ENCODE measurements around the gene TOP2A. TPM values are rescaled to one million over a fixed set of nuclear protein-coding genes. Genes with fewer than 3 reads are reported as not detected.

The TOP2A gene
- total and polyA plus RNA-seq, 9 of the 15 experiments (the other 6 are each of a cell fraction or from before 2014, with no cell fraction given), result 133 to 347 (median 259) TPM

DNA sequence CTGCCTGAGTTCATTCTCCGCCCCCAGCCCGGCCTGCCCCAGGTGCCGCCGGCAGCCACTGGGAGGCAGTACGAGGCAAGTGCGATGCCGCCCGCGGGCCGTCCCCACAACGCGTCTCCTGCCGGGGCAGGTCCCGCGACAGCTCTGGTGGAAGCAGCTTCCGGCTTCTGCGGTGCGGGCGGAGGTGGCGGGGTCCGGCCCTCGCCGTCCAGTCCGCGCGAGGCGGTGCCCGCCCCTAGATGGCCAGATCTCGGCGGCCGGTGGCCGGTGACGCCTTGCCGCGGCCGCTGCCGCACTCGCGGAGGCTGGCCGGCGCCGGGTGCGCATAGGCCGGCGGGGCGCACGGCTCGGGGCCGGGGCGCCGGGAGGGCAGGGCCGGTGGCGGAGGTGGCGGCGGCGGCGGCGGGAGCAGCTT is 55.0 kb downstream of the TOP2A start (continued):
- TF ChIP-seq, protein P1, sequence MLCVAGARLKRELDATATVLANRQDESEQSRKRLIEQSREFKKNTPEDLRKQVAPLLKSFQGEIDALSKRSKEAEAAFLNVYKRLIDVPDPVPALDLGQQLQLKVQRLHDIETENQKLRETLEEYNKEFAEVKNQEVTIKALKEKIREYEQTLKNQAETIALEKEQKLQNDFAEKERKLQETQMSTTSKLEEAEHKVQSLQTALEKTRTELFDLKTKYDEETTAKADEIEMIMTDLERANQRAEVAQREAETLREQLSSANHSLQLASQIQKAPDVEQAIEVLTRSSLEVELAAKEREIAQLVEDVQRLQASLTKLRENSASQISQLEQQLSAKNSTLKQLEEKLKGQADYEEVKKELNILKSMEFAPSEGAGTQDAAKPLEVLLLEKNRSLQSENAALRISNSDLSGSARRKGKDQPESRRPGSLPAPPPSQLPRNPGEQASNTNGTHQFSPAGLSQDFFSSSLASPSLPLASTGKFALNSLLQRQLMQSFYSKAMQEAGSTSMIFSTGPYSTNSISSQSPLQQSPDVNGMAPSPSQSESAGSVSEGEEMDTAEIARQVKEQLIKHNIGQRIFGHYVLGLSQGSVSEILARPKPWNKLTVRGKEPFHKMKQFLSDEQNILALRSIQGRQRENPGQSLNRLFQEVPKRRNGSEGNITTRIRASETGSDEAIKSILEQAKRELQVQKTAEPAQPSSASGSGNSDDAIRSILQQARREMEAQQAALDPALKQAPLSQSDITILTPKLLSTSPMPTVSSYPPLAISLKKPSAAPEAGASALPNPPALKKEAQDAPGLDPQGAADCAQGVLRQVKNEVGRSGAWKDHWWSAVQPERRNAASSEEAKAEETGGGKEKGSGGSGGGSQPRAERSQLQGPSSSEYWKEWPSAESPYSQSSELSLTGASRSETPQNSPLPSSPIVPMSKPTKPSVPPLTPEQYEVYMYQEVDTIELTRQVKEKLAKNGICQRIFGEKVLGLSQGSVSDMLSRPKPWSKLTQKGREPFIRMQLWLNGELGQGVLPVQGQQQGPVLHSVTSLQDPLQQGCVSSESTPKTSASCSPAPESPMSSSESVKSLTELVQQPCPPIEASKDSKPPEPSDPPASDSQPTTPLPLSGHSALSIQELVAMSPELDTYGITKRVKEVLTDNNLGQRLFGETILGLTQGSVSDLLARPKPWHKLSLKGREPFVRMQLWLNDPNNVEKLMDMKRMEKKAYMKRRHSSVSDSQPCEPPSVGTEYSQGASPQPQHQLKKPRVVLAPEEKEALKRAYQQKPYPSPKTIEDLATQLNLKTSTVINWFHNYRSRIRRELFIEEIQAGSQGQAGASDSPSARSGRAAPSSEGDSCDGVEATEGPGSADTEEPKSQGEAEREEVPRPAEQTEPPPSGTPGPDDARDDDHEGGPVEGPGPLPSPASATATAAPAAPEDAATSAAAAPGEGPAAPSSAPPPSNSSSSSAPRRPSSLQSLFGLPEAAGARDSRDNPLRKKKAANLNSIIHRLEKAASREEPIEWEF (CRISPR knock-in tag; IDR thresholded peaks at IDR 0.05), result no peak
- TF ChIP-seq MAFF (IDR thresholded peaks at IDR 0.05; ENCODE audit: low read length) (no peak), BDP1 (IDR thresholded peaks at IDR 0.05; ENCODE audit: insufficient read depth, insufficient read length) (no peak), HDAC1 (IDR thresholded peaks at IDR 0.05) (no peak), ZNF24 (IDR thresholded peaks at IDR 0.05) (peak; percentile 24; the same call in 1 of the 2 replicates), RUNX1 (IDR thresholded peaks at IDR 0.05; ENCODE audit: low read depth) (no peak), L3MBTL2 (IDR thresholded peaks at IDR 0.05) (peak; percentile 95), ZNF561 (CRISPR knock-in tag; conservative IDR thresholded peaks at IDR 0.05) (no peak), DMBX1 (CRISPR knock-in tag; IDR thresholded peaks at IDR 0.05; ENCODE audit: borderline replicate concordance) (no peak), ETV5 (CRISPR knock-in tag; IDR thresholded peaks at IDR 0.05; ENCODE audit: low read depth) (peak; percentile 60; the same call in 1 of the 2 replicates), MEF2A (IDR thresholded peaks at IDR 0.05; ENCODE audit: control insufficient read depth, low read depth, low read length) (no peak), DIDO1 (tag; IDR thresholded peaks at IDR 0.05; ENCODE audit: low read depth) (no peak), CREB1 (IDR thresholded peaks at IDR 0.05) (peak; percentile 42; the same call in 1 of the 2 replicates), CREB1 (CRISPR knock-in tag; IDR thresholded peaks at IDR 0.05) (peak; percentile 69), BACH1 (tag; IDR thresholded peaks at IDR 0.05) (no peak)
- TF ChIP-seq, protein P2, sequence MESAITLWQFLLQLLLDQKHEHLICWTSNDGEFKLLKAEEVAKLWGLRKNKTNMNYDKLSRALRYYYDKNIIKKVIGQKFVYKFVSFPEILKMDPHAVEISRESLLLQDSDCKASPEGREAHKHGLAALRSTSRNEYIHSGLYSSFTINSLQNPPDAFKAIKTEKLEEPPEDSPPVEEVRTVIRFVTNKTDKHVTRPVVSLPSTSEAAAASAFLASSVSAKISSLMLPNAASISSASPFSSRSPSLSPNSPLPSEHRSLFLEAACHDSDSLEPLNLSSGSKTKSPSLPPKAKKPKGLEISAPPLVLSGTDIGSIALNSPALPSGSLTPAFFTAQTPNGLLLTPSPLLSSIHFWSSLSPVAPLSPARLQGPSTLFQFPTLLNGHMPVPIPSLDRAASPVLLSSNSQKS (CRISPR knock-in tag; IDR thresholded peaks at IDR 0.05), result no peak
- TF ChIP-seq, protein P3, sequence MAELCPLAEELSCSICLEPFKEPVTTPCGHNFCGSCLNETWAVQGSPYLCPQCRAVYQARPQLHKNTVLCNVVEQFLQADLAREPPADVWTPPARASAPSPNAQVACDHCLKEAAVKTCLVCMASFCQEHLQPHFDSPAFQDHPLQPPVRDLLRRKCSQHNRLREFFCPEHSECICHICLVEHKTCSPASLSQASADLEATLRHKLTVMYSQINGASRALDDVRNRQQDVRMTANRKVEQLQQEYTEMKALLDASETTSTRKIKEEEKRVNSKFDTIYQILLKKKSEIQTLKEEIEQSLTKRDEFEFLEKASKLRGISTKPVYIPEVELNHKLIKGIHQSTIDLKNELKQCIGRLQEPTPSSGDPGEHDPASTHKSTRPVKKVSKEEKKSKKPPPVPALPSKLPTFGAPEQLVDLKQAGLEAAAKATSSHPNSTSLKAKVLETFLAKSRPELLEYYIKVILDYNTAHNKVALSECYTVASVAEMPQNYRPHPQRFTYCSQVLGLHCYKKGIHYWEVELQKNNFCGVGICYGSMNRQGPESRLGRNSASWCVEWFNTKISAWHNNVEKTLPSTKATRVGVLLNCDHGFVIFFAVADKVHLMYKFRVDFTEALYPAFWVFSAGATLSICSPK (IDR thresholded peaks at IDR 0.05; ENCODE audit: borderline replicate concordance), result no peak
- TF ChIP-seq, protein P4, sequence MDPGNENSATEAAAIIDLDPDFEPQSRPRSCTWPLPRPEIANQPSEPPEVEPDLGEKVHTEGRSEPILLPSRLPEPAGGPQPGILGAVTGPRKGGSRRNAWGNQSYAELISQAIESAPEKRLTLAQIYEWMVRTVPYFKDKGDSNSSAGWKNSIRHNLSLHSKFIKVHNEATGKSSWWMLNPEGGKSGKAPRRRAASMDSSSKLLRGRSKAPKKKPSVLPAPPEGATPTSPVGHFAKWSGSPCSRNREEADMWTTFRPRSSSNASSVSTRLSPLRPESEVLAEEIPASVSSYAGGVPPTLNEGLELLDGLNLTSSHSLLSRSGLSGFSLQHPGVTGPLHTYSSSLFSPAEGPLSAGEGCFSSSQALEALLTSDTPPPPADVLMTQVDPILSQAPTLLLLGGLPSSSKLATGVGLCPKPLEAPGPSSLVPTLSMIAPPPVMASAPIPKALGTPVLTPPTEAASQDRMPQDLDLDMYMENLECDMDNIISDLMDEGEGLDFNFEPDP (CRISPR knock-in tag; IDR thresholded peaks at IDR 0.05), result no peak
- TF ChIP-seq, protein P5, sequence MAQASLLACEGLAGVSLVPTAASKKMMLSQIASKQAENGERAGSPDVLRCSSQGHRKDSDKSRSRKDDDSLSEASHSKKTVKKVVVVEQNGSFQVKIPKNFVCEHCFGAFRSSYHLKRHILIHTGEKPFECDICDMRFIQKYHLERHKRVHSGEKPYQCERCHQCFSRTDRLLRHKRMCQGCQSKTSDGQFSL (CRISPR knock-in tag; IDR thresholded peaks at IDR 0.05), result no peak
- TF ChIP-seq, protein P5 (tag; IDR thresholded peaks at IDR 0.05), result no peak
